GM19468 (cell line): ENCODE results near the gene CLCF1.
A peak's percentile ranks its signal among the peaks of the same experiment; 100 is the strongest.

Experiments
- ATAC-seq: cut with Tn5 transposase; IDR thresholded peaks from one replicate; pipeline ENCODE4 v1.9.1; 2021; ENCODE audit warnings: mild to moderate bottlenecking, moderate library complexity, moderate number of reproducible peaks; ENCODE audit not compliant: unreplicated experiment; ENCODE audit errors: extremely low read depth

CLCF1 gene

GRCh38 chr11:67372993-67373647 is at the start of gene CLCF1:
CLCF1 (minus strand) TSS chr11:67373598; CDS start chr11:67373539, 59 bp downstream.
- ATAC-seq, result no peak

- ATAC-seq, result no peak
Observed at GRCh38 chr11:67422891-67423290, 49.5 kb upstream of the CLCF1 start.

GRCh38 chr11:67421430-67422031 is 48.1 kb upstream of the CLCF1 start:
- no peak for ATAC-seq

GRCh38 chr11:67420646-67421429 is 47.4 kb upstream of the CLCF1 start:
- peak; percentile 62 for ATAC-seq

GRCh38 chr11:67420147-67420645 is 46.8 kb upstream of the CLCF1 start:
- no peak for ATAC-seq

- ATAC-seq, result no peak
Observed at GRCh38 chr11:67419325-67420049, 46.1 kb upstream of the CLCF1 start.

GRCh38 chr11:67418476-67419281 is 45.3 kb upstream of the CLCF1 start:
- no peak for ATAC-seq

GRCh38 chr11:67417425-67417824 is 44.0 kb upstream of the CLCF1 start:
- no peak for ATAC-seq

GRCh38 chr11:67416416-67417335 is 43.3 kb upstream of the CLCF1 start:
- ATAC-seq, result no peak

GRCh38 chr11:67415501-67416304 is 42.3 kb upstream of the CLCF1 start, which contains the start of gene CARNS1:
CARNS1 (plus strand) TSS chr11:67415678; CDS start chr11:67416200, 522 bp downstream.
- no peak for ATAC-seq

GRCh38 chr11:67413266-67413849 is 40.0 kb upstream of the CLCF1 start:
- no peak for ATAC-seq

- ATAC-seq, result no peak
Observed at GRCh38 chr11:67412495-67413179, 39.2 kb upstream of the CLCF1 start.

GRCh38 chr11:67411785-67412152 is 38.4 kb upstream of the CLCF1 start:
- ATAC-seq, result no peak

- no peak for ATAC-seq
Observed at GRCh38 chr11:67410984-67411784, 37.8 kb upstream of the CLCF1 start.

GRCh38 chr11:67410369-67410831 is 37.0 kb upstream of the CLCF1 start:
- ATAC-seq, result no peak
